HG03108 (cell line): ENCODE data around the gene CTAG2.
"Not testable (repeated sequence)": the region's sequence is repeated elsewhere in the genome, so short reads cannot be mapped to it uniquely, and the experiment has no call there.

Source experiments
- ATAC-seq: cut with Tn5 transposase; IDR thresholded peaks from one replicate; pipeline ENCODE4 v1.9.1; 2021; ENCODE audit warnings: moderate library complexity; ENCODE audit not compliant: unreplicated experiment

The CTAG2 gene

GRCh38 chrX:154653413-154653812 lies at the start of gene CTAG2:
Gene CTAG2, minus strand, starts transcription at chrX:154653579. Its CDS starts 64 bp downstream, at chrX:154653515.
- not testable (repeated sequence) for ATAC-seq

- no peak for ATAC-seq
Measured at GRCh38 chrX:154698630-154699248, 45.4 kb upstream of the CTAG2 start.

- ATAC-seq, result no peak
Measured at GRCh38 chrX:154696676-154697045, 43.3 kb upstream of the CTAG2 start.

GRCh38 chrX:154695911-154696675 lies 42.7 kb upstream of the CTAG2 start:
- ATAC-seq, result no peak

- ATAC-seq, result no peak
Measured at GRCh38 chrX:154693394-154693793, 40.0 kb upstream of the CTAG2 start.

- not testable (repeated sequence) for ATAC-seq
Measured at GRCh38 chrX:154690438-154690837, 37.1 kb upstream of the CTAG2 start.

GRCh38 chrX:154672084-154672483 lies 18.7 kb upstream of the CTAG2 start:
- ATAC-seq, result not testable (repeated sequence)

- ATAC-seq, result not testable (repeated sequence)
Measured at GRCh38 chrX:154670848-154671247, 17.5 kb upstream of the CTAG2 start.

- ATAC-seq, result no peak
Measured at GRCh38 chrX:154661899-154662298, 8.5 kb upstream of the CTAG2 start.

- no peak for ATAC-seq
Measured at GRCh38 chrX:154661170-154661569, 7.8 kb upstream of the CTAG2 start.

GRCh38 chrX:154660541-154660940 lies 7.2 kb upstream of the CTAG2 start:
- ATAC-seq, result no peak

GRCh38 chrX:154658957-154659356 lies 5.6 kb upstream of the CTAG2 start:
- no peak for ATAC-seq

- ATAC-seq, result no peak
Measured at GRCh38 chrX:154658187-154658586, 4.8 kb upstream of the CTAG2 start.

GRCh38 chrX:154657226-154657805 lies 3.9 kb upstream of the CTAG2 start:
- no peak for ATAC-seq

GRCh38 chrX:154655786-154656185 lies 2.4 kb upstream of the CTAG2 start:
- ATAC-seq, result no peak

GRCh38 chrX:154655346-154655745 lies 2.0 kb upstream of the CTAG2 start:
- no peak for ATAC-seq

GRCh38 chrX:154654925-154655324 lies 1.5 kb upstream of the CTAG2 start:
- ATAC-seq, result no peak

GRCh38 chrX:154654372-154654771 lies 993 bp upstream of the CTAG2 start:
- no peak for ATAC-seq

- no peak for ATAC-seq
Measured at GRCh38 chrX:154653048-154653401, 354 bp downstream of the CTAG2 start.

- no peak for ATAC-seq
Measured at GRCh38 chrX:154652311-154653047, 900 bp downstream of the CTAG2 start.

GRCh38 chrX:154650221-154650510 lies 3.2 kb downstream of the CTAG2 start:
- ATAC-seq, result no peak
